Mononuclear cell (primary cell): Measurements from ENCODE around the gene SFMBT2. TPM values are rescaled to one million over a fixed set of nuclear protein-coding genes. Genes with fewer than 3 reads are reported as not detected.

ENCODE experiments used
- H3K27me3 ChIP-seq: 2 replicates; pipeline ENCODE4 v1.6.0; 2011; ENCODE audit warnings: low read length, control low read depth; ENCODE audit not compliant: insufficient read depth
- H3K4me1 ChIP-seq: 2 replicates; pipeline ENCODE4 v1.5.1; 2011; ENCODE audit warnings: mild to moderate bottlenecking, low read length, control low read depth; ENCODE audit not compliant: insufficient read depth
- H3K4me3 ChIP-seq: 2 replicates; pipeline ENCODE4 v1.5.1; 2011; ENCODE audit warnings: mild to moderate bottlenecking, low read length, moderate library complexity
- H3K9me3 ChIP-seq: 2 replicates; pipeline ENCODE4 v1.5.1; 2011; ENCODE audit warnings: low read depth, mild to moderate bottlenecking, control low read depth, low read length
- total RNA-seq: library from RNA; depleted of rRNA; stranded (reverse); fragments of >200 nt; gene quantifications from one replicate; pipeline ENCODE4 v1.2.3, GENCODE V29; 2012

The SFMBT2 gene
- total RNA-seq, 1 donor: 22.8 TPM

GRCh38 chr10:7281429-7281828, 129.4 kb downstream of the SFMBT2 start:
- Histone ChIP-seq H3K4me1 (peaks cover 3% of the 10 kb centered on the region), H3K27me3 (no peaks in the 10 kb centered on the region), H3K4me3 (no peak overlapping the region), H3K9me3 (no peaks in the 10 kb centered on the region)

- H3K9me3 ChIP-seq: no peaks in the 10 kb centered on the region
- no peaks in the 10 kb centered on the region for H3K27me3 ChIP-seq
- no peak overlapping the region for H3K4me3 ChIP-seq
- H3K4me1 ChIP-seq: peaks cover 3% of the 10 kb centered on the region
These were observed 131.5 kb downstream of the SFMBT2 start for GRCh38 chr10:7279303-7279702.

- no peaks in the 10 kb centered on the region for H3K27me3 ChIP-seq
- no peak overlapping the region for H3K4me3 ChIP-seq
- H3K9me3 ChIP-seq: no peaks in the 10 kb centered on the region
- peaks cover 3% of the 10 kb centered on the region for H3K4me1 ChIP-seq
These were observed 133.0 kb downstream of the SFMBT2 start for GRCh38 chr10:7277867-7278266.

GRCh38 chr10:7277432-7277831, 133.4 kb downstream of the SFMBT2 start:
- H3K4me3 ChIP-seq: no peak overlapping the region

GRCh38 chr10:7275761-7276440, 134.9 kb downstream of the SFMBT2 start:
- Histone ChIP-seq H3K4me1 (peaks cover 9% of the 10 kb centered on the region), H3K4me3 (no peak overlapping the region), H3K9me3 (no peaks in the 10 kb centered on the region), H3K27me3 (no peaks in the 10 kb centered on the region)

More at GRCh38 chr10:7277432-7277831, 133.4 kb downstream of the SFMBT2 start:
- no peaks in the 10 kb centered on the region for H3K9me3 ChIP-seq
- no peaks in the 10 kb centered on the region for H3K27me3 ChIP-seq
- H3K4me1 ChIP-seq: peaks cover 6% of the 10 kb centered on the region

- H3K27me3 ChIP-seq: no peaks in the 10 kb centered on the region
- no peak overlapping the region for H3K4me3 ChIP-seq
These were observed 136.5 kb downstream of the SFMBT2 start for GRCh38 chr10:7274293-7274692.

GRCh38 chr10:7272008-7272407, 138.8 kb downstream of the SFMBT2 start:
- no peak overlapping the region for H3K4me3 ChIP-seq
- H3K27me3 ChIP-seq: no peaks in the 10 kb centered on the region
- peaks cover 13% of the 10 kb centered on the region for H3K4me1 ChIP-seq

More at GRCh38 chr10:7274293-7274692, 136.5 kb downstream of the SFMBT2 start:
- Histone ChIP-seq H3K4me1 (peaks cover 13% of the 10 kb centered on the region), H3K9me3 (no peaks in the 10 kb centered on the region)

GRCh38 chr10:7269988-7270387, 140.8 kb downstream of the SFMBT2 start:
- Histone ChIP-seq H3K9me3 (no peaks in the 10 kb centered on the region), H3K4me1 (peaks cover 25% of the 10 kb centered on the region), H3K4me3 (no peak overlapping the region), H3K27me3 (no peaks in the 10 kb centered on the region)

More at GRCh38 chr10:7272008-7272407, 138.8 kb downstream of the SFMBT2 start:
- no peaks in the 10 kb centered on the region for H3K9me3 ChIP-seq

- Histone ChIP-seq H3K4me1 (peaks cover 20% of the 10 kb centered on the region), H3K27me3 (no peaks in the 10 kb centered on the region), H3K4me3 (no peak overlapping the region), H3K9me3 (no peaks in the 10 kb centered on the region)
These were observed 143.7 kb downstream of the SFMBT2 start for GRCh38 chr10:7267142-7267541.

GRCh38 chr10:7265396-7266123, 145.3 kb downstream of the SFMBT2 start:
- no peak overlapping the region for H3K4me3 ChIP-seq
- peaks cover 25% of the 10 kb centered on the region for H3K4me1 ChIP-seq
- H3K9me3 ChIP-seq: no peaks in the 10 kb centered on the region
- no peaks in the 10 kb centered on the region for H3K27me3 ChIP-seq

GRCh38 chr10:7264313-7264756, 146.5 kb downstream of the SFMBT2 start:
- Histone ChIP-seq H3K27me3 (no peaks in the 10 kb centered on the region), H3K4me1 (peaks cover 33% of the 10 kb centered on the region), H3K9me3 (no peaks in the 10 kb centered on the region), H3K4me3 (no peak overlapping the region)

GRCh38 chr10:7263616-7264015, 147.2 kb downstream of the SFMBT2 start:
- H3K9me3 ChIP-seq: no peaks in the 10 kb centered on the region
- no peak overlapping the region for H3K4me3 ChIP-seq
- H3K4me1 ChIP-seq: peaks cover 38% of the 10 kb centered on the region
- H3K27me3 ChIP-seq: no peaks in the 10 kb centered on the region

- H3K27me3 ChIP-seq: no peaks in the 10 kb centered on the region
- no peak overlapping the region for H3K4me3 ChIP-seq
These were observed 149.5 kb downstream of the SFMBT2 start for GRCh38 chr10:7261351-7261750.

GRCh38 chr10:7260912-7261311, 149.9 kb downstream of the SFMBT2 start:
- Histone ChIP-seq H3K4me1 (peaks cover 50% of the 10 kb centered on the region), H3K4me3 (no peak overlapping the region), H3K27me3 (no peaks in the 10 kb centered on the region), H3K9me3 (no peaks in the 10 kb centered on the region)

More at GRCh38 chr10:7261351-7261750, 149.5 kb downstream of the SFMBT2 start:
- peaks cover 46% of the 10 kb centered on the region for H3K4me1 ChIP-seq
- no peaks in the 10 kb centered on the region for H3K9me3 ChIP-seq

- Histone ChIP-seq H3K4me1 (peaks cover 50% of the 10 kb centered on the region), H3K27me3 (no peaks in the 10 kb centered on the region), H3K9me3 (no peaks in the 10 kb centered on the region), H3K4me3 (no peak overlapping the region)
These were observed 150.4 kb downstream of the SFMBT2 start for GRCh38 chr10:7260412-7260900.
